WERI-Rb-1 (cell line): ENCODE results near the gene ST6GALNAC4.

Experiments used
- DNase-seq: peaks from one replicate; pipeline ENCODE4 v3.0.0-alpha.2; 2020
- H3K27ac ChIP-seq: fragments of 250-450 bp; sonication (Bioruptor Pico); 2 replicates; pipeline ENCODE4 v1.5.1; 2020; ENCODE audit warnings: mild to moderate bottlenecking, moderate library complexity
- H3K27me3 ChIP-seq: fragments of 250-450 bp; sonication (Bioruptor Pico); 2 replicates; pipeline ENCODE4 v1.5.1; 2021; ENCODE audit warnings: mild to moderate bottlenecking, low read depth, moderate library complexity; ENCODE audit not compliant: insufficient read depth, severe bottlenecking
- H3K36me3 ChIP-seq: fragments of 250-450 bp; sonication (Bioruptor Pico); 2 replicates; pipeline ENCODE4 v1.5.1; 2020; ENCODE audit warnings: mild to moderate bottlenecking, moderate library complexity
- H3K4me3 ChIP-seq: 2 replicates; pipeline ENCODE4 v1.5.1; 2011; ENCODE audit warnings: low read depth, mild to moderate bottlenecking, control low read depth, low read length
- H3K9me3 ChIP-seq: fragments of 250-450 bp; sonication (Bioruptor Pico); 2 replicates; pipeline ENCODE4 v1.5.1; 2021; ENCODE audit warnings: mild to moderate bottlenecking, moderate library complexity; ENCODE audit not compliant: severe bottlenecking
- TF ChIP-seq, protein P1 (sequence below): IDR thresholded peaks from 2 replicates; pipeline ENCODE4 v1.5.1; 2011; ENCODE audit warnings: low read depth, mild to moderate bottlenecking, control low read depth, inconsistent platforms, low read length

The ST6GALNAC4 gene, protein sequence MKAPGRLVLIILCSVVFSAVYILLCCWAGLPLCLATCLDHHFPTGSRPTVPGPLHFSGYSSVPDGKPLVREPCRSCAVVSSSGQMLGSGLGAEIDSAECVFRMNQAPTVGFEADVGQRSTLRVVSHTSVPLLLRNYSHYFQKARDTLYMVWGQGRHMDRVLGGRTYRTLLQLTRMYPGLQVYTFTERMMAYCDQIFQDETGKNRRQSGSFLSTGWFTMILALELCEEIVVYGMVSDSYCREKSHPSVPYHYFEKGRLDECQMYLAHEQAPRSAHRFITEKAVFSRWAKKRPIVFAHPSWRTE

DNA sequence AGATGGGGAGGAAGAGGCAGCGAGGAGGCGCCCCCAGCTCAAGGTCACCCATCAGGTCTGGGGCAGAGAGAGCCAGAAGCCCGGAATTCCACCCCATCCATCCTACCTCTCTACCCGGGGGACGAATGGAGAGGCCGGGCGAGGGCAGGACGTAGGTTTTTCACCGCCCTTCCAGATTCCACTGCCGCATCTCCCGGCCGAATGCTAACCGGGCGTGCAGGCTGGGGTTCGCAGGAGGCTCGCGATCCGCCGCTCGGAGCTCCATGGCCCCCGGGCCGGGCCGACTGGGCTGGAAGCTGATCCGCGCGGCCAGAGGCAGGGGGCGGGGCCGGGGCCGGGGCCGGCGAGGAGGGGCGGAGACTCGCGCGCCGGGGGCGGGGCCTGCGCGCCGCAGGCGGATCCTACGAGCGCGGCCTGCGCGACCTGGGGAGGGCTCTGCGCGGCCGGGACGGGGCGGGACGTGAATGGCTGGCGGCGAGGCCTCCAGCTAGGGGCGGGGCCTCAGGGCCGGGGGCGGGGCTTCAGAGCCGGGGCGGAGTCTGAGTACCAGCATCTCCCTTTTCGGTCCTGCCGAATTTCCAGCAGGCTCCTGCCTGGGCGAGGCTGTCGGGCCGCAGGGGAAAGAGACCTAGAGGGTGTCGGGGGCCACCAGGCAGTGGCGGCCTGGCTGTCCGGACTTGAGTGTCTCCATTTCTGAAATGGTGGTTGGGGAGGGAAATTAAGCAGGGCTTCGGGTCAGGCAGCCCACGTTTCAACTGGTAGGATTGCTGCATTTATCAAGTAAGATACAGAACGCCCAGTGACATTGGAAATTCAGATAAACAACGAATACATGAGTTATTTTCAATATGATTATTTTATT is at the start of gene ST6GALNAC4:
ST6GALNAC4 (minus strand) TSS at position 322 of the 862 bp plus-strand sequence. CDS start 622 bp downstream, outside the sequence.
- H3K27me3 ChIP-seq = peaks cover 3% of the 10 kb centered on the region
- TF ChIP-seq, protein P1, sequence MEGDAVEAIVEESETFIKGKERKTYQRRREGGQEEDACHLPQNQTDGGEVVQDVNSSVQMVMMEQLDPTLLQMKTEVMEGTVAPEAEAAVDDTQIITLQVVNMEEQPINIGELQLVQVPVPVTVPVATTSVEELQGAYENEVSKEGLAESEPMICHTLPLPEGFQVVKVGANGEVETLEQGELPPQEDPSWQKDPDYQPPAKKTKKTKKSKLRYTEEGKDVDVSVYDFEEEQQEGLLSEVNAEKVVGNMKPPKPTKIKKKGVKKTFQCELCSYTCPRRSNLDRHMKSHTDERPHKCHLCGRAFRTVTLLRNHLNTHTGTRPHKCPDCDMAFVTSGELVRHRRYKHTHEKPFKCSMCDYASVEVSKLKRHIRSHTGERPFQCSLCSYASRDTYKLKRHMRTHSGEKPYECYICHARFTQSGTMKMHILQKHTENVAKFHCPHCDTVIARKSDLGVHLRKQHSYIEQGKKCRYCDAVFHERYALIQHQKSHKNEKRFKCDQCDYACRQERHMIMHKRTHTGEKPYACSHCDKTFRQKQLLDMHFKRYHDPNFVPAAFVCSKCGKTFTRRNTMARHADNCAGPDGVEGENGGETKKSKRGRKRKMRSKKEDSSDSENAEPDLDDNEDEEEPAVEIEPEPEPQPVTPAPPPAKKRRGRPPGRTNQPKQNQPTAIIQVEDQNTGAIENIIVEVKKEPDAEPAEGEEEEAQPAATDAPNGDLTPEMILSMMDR = no peak
- peaks cover 9% of the 10 kb centered on the region for H3K36me3 ChIP-seq
- H3K4me3 ChIP-seq = peak within 1 kb of the TSS; percentile 57
- no peaks in the 10 kb centered on the region for H3K9me3 ChIP-seq
- DNase-seq = peak; percentile 95
- no peak within 1 kb of the TSS for H3K27ac ChIP-seq

DNA sequence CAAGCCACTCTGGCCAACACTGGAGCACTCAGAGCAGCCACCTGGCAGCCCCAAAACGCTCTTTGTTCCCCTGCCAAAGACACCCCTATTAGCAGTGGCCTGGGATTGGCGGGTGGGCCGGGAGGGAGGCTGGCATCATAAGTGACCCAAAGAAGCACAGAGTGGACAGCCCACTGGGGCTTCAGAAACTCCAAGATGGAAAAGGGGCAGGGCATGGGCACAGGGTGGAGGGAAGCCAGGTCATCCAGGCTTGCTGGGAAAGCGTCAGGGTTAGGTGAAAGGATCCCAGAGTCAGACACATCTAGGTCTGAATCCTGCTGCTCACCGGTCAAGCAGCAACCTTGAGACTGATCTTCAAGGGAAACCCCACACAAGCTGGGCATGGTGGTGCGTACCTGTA is 49.1 kb upstream of the ST6GALNAC4 start:
- peaks cover 13% of the 10 kb centered on the region for H3K36me3 ChIP-seq
- H3K27me3 ChIP-seq = no peaks in the 10 kb centered on the region
- H3K9me3 ChIP-seq = no peaks in the 10 kb centered on the region
- TF ChIP-seq, protein P1 = no peak
- no peak overlapping the region for H3K27ac ChIP-seq
- no peak for DNase-seq
- H3K4me3 ChIP-seq = no peak overlapping the region

DNA sequence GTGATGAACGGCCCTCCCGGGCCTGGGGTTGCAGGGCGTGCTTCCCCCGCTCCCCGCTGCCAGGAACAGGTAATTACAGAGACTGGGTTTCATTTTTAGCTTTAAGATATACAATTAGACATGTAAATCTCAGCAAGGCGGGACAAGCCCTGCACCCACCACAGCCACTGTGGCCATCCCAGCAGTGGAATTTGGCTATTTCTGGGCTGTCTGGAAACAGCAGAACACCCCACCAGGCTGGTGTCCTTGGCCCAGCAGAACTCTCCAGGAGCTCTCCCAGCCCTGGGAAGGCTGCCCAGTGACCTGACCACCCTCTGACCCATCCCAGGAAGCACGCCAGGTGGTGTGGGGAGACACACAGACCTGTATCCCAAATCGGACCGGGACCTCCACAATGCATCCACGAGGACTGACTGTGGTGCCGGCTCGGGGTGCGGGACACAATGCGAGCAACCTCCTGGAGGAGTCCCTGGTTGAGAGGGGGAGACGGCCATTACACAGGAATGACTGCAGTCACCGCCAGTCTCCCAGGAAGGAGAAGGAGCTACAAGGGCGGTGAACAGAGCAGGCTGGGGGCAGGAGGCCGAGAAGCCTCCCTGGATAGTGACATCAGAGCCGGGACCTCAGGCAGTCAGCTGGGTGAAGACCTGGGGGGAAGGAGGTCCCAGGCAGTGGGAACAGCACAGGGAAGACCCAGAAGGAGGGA is 46.7 kb upstream of the ST6GALNAC4 start:
- no peaks in the 10 kb centered on the region for H3K27me3 ChIP-seq
- no peak for DNase-seq
- peaks cover 20% of the 10 kb centered on the region for H3K36me3 ChIP-seq
- TF ChIP-seq, protein P1 = no peak
- H3K27ac ChIP-seq = no peak overlapping the region
- H3K9me3 ChIP-seq = peaks cover 3% of the 10 kb centered on the region
- no peak overlapping the region for H3K4me3 ChIP-seq

DNA sequence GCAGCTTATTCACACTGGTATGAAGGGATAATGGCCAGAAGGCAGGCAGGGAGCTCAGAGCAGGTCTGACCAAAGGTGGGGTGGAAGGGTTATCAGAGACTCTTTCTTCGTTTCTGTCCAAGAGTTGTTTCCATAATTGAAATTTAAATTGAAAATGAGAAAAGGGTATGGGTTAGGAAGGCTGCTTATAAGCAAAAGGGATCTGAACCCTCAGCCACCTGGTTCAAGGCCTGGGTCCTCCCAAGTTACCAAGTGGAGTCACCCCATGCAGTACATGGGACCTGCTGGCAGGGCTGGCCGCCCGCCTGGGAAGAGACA is 46.2 kb upstream of the ST6GALNAC4 start:
- H3K4me3 ChIP-seq = no peak overlapping the region
- no peak for DNase-seq
- no peaks in the 10 kb centered on the region for H3K27me3 ChIP-seq
- TF ChIP-seq, protein P1 = no peak
- H3K9me3 ChIP-seq = peaks cover 3% of the 10 kb centered on the region
- H3K36me3 ChIP-seq = peaks cover 19% of the 10 kb centered on the region
- H3K27ac ChIP-seq = no peak overlapping the region

DNA sequence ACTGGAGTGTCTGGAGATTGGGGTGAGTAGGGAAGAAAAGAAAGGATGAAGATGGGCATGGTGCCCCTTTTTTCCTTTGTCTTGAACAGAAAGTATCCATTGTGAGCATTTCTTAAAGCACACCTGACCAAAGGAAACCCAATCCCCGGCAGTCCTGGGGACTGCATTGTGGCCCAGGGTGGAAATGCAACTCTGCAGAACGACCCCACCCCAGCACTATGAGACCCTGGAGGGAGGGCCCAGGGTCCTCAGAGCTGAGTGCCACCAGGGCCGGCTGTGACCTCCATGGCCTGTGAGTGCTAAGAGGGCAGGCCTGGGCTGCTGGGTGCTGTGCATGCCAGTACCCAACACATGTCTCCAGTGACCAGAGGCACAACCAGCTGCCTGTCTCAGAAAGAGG is 45.4 kb upstream of the ST6GALNAC4 start:
- peaks cover 19% of the 10 kb centered on the region; the same call in 1 of the 2 replicates for H3K36me3 ChIP-seq

More for the DNA sequence above, 45.4 kb upstream of the ST6GALNAC4 start:
- Histone ChIP-seq H3K27ac (no peak overlapping the region), H3K9me3 (peaks cover 3% of the 10 kb centered on the region), H3K27me3 (no peaks in the 10 kb centered on the region), H3K4me3 (no peak overlapping the region)
- TF ChIP-seq, protein P1 = no peak
- DNase-seq = no peak
